ENCODE data around the gene CST3.

CST3 gene

GRCh38 chr20:23655491-23656211 lies 17.9 kb upstream of the CST3 start (continued):
- TF ChIP-seq, protein P1, sequence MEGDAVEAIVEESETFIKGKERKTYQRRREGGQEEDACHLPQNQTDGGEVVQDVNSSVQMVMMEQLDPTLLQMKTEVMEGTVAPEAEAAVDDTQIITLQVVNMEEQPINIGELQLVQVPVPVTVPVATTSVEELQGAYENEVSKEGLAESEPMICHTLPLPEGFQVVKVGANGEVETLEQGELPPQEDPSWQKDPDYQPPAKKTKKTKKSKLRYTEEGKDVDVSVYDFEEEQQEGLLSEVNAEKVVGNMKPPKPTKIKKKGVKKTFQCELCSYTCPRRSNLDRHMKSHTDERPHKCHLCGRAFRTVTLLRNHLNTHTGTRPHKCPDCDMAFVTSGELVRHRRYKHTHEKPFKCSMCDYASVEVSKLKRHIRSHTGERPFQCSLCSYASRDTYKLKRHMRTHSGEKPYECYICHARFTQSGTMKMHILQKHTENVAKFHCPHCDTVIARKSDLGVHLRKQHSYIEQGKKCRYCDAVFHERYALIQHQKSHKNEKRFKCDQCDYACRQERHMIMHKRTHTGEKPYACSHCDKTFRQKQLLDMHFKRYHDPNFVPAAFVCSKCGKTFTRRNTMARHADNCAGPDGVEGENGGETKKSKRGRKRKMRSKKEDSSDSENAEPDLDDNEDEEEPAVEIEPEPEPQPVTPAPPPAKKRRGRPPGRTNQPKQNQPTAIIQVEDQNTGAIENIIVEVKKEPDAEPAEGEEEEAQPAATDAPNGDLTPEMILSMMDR (tag by site-specific recombination; IDR thresholded peaks at IDR 0.05) = no peak
- TF ChIP-seq ZNF132 (tag by site-specific recombination; IDR thresholded peaks at IDR 0.05; ENCODE audit: borderline replicate concordance) = no peak

GRCh38 chr20:23654717-23655116 lies 17.0 kb upstream of the CST3 start:
- POLR2A ChIA-PET = no interaction called here
- CTCF ChIA-PET = no interaction called here
- Histone ChIP-seq H3K36me3 (ENCODE audit: control insufficient read depth in 2 of 2, insufficient read depth in 1 of 2, low read length in 2 of 2) (no peaks in the 10 kb centered on the region), H3K27ac (ENCODE audit: extremely low read depth, low read depth, low read length) (no peak overlapping the region), H3K4me3 (ENCODE audit: low read depth, low read length) (no peak overlapping the region), H3K4me1 (ENCODE audit: control insufficient read depth, insufficient read depth, low read length) (no peaks in the 10 kb centered on the region), H3K9me3 (ENCODE audit: control insufficient read depth, insufficient read depth, low read depth, low read length) (no peaks in the 10 kb centered on the region)
- TF ChIP-seq TCF7L2 (IDR thresholded peaks at IDR 0.05; ENCODE audit: borderline replicate concordance, low read depth, low read length) = no peak
- no peak for TF ChIP-seq ZNF26 (tag by site-specific recombination; IDR thresholded peaks at IDR 0.05)
- TF ChIP-seq KLF10 (tag by site-specific recombination; IDR thresholded peaks at IDR 0.05) = no peak
- TF ChIP-seq ZNF660 (tag by site-specific recombination; IDR thresholded peaks at IDR 0.05) = no peak
- TF ChIP-seq ZBTB17 (tag by site-specific recombination; IDR thresholded peaks at IDR 0.05) = no peak
- no peak for TF ChIP-seq ZNF175 (tag by site-specific recombination; IDR thresholded peaks at IDR 0.05)
- no peak for TF ChIP-seq ZBTB48 (tag by site-specific recombination; IDR thresholded peaks at IDR 0.05)
- no peak for TF ChIP-seq ZNF302 (tag by site-specific recombination; IDR thresholded peaks at IDR 0.05; ENCODE audit: low read depth)
- no peak for TF ChIP-seq KLF17 (tag by site-specific recombination; IDR thresholded peaks at IDR 0.05)
- no peak for TF ChIP-seq ZNF335 (tag by site-specific recombination; conservative IDR thresholded peaks at IDR 0.05)
- TF ChIP-seq ZBTB8A (tag by site-specific recombination; IDR thresholded peaks at IDR 0.05) = no peak
- no peak for TF ChIP-seq SCRT1 (tag by site-specific recombination; IDR thresholded peaks at IDR 0.05; ENCODE audit: borderline replicate concordance)
- TF ChIP-seq ZSCAN4 (tag by site-specific recombination; IDR thresholded peaks at IDR 0.05) = no peak
- TF ChIP-seq ZNF423 (tag by site-specific recombination; IDR thresholded peaks at IDR 0.05) = no peak
- TF ChIP-seq, protein P2, sequence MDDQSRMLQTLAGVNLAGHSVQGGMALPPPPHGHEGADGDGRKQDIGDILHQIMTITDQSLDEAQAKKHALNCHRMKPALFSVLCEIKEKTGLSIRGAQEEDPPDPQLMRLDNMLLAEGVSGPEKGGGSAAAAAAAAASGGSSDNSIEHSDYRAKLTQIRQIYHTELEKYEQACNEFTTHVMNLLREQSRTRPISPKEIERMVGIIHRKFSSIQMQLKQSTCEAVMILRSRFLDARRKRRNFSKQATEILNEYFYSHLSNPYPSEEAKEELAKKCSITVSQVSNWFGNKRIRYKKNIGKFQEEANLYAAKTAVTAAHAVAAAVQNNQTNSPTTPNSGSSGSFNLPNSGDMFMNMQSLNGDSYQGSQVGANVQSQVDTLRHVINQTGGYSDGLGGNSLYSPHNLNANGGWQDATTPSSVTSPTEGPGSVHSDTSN (CRISPR knock-in tag; IDR thresholded peaks at IDR 0.05) = no peak
- no peak for TF ChIP-seq RBAK (tag by site-specific recombination; IDR thresholded peaks at IDR 0.05)
- TF ChIP-seq ELK4 (IDR thresholded peaks at IDR 0.05; ENCODE audit: borderline replicate concordance, low read depth, low read length) = no peak
